ENCODE measurements around the gene LRCH1.

DNA sequence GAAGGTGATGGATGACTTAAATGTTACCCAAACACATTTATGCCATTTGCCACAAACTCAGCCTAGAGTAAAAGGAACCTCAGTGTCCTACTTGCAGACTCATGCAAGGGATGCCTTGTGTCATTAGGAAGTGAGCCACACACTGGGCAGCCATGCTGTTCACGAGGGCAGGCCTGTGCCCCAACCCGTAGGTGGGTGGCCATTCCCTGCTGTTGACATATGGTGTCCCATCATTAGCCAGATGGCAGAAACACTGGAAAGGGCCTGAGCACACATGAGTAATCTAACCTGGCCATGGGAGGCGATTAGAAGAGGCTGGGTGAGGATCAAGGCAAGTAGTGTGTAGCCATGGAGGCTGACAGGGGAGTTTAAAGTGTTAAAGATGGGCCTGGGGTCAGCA is 9.7 kb upstream of the LRCH1 start:
- TF ChIP-seq, protein P1, sequence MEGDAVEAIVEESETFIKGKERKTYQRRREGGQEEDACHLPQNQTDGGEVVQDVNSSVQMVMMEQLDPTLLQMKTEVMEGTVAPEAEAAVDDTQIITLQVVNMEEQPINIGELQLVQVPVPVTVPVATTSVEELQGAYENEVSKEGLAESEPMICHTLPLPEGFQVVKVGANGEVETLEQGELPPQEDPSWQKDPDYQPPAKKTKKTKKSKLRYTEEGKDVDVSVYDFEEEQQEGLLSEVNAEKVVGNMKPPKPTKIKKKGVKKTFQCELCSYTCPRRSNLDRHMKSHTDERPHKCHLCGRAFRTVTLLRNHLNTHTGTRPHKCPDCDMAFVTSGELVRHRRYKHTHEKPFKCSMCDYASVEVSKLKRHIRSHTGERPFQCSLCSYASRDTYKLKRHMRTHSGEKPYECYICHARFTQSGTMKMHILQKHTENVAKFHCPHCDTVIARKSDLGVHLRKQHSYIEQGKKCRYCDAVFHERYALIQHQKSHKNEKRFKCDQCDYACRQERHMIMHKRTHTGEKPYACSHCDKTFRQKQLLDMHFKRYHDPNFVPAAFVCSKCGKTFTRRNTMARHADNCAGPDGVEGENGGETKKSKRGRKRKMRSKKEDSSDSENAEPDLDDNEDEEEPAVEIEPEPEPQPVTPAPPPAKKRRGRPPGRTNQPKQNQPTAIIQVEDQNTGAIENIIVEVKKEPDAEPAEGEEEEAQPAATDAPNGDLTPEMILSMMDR (IDR thresholded peaks at IDR 0.05): no peak
- no peak for TF ChIP-seq POLR2A (IDR thresholded peaks at IDR 0.05)
